Esophagus muscularis mucosa (tissue), 4 donors: Measurements from ENCODE around the gene CCDC146. TPM values are rescaled to one million over a fixed set of nuclear protein-coding genes. Genes with fewer than 3 reads are reported as not detected.
A peak's percentile ranks its signal among the peaks of the same experiment; 100 is the strongest.

Experiments
- DNase-seq: peaks from one replicate; pipeline ENCODE4 v3.0.0-alpha.2; 2017; ENCODE audit errors: extremely low spot score
- H3K27ac ChIP-seq, 4 donors: fragments of 200-600 bp; sonication (generic); replicated peaks in 1 of 4; 1 replicate in 3 of 4; 2 replicates in 1 of 4; pipeline ENCODE4 v1.5.1; 2016 to 2019; ENCODE audit warnings: mild to moderate bottlenecking in 1 of 4
- H3K27me3 ChIP-seq, 4 donors: fragments of 200-600 bp; sonication (generic); one replicate each; pipeline versions ENCODE4 v1.5.1 to v1.6.0; 2016 to 2019
- H3K36me3 ChIP-seq, 4 donors: fragments of 200-600 bp; sonication (generic); one replicate each; pipeline ENCODE4 v1.5.1; 2016 to 2019
- H3K4me1 ChIP-seq, 4 donors: fragments of 200-600 bp; sonication (generic); one replicate each; pipeline ENCODE4 v1.5.1; 2016 to 2019
- H3K4me3 ChIP-seq, 4 donors: fragments of 200-600 bp; sonication (generic); 1 replicate in 2 of 4; 2 replicates in 2 of 4; pipeline ENCODE4 v1.5.1; 2016 to 2019; ENCODE audit warnings: mild to moderate bottlenecking in 4 of 4, moderate library complexity in 1 of 4
- H3K9me3 ChIP-seq, 4 donors: fragments of 200-600 bp; sonication (generic); 1 replicate in 3 of 4; 2 replicates in 1 of 4; pipeline ENCODE4 v1.5.1; 2016 to 2019
- CTCF ChIP-seq, 3 experiments: fragments of 200-600 bp in 2 of 3; fragments of 450-650 bp in 1 of 3; sonication (generic) in 2 of 3; IDR thresholded peaks; one replicate each; pipeline ENCODE4 v1.5.1; 2017 to 2019; ENCODE audit warnings: antibody characterized with exemption in 3 of 3, mild to moderate bottlenecking in 2 of 3, moderate library complexity in 1 of 3
- EP300 ChIP-seq: sonication (generic); formaldehyde crosslinking; IDR thresholded peaks from one replicate; pipeline ENCODE4 v1.6.1; 2017; ENCODE audit warnings: antibody characterized with exemption
- POLR2A ChIP-seq: fragments of 450-650 bp; IDR thresholded peaks from one replicate; pipeline ENCODE4 v1.6.1; 2017; ENCODE audit warnings: antibody characterized with exemption, moderate library complexity, mild to moderate bottlenecking, low read depth
- POLR2AphosphoS5 ChIP-seq, 2 donors: sonication (generic); formaldehyde crosslinking; IDR thresholded peaks; one replicate each; pipeline ENCODE4 v1.6.1; 2017; ENCODE audit warnings: antibody characterized with exemption in 2 of 2
- WGBS: methylation state at CpG from one replicate; pipeline ENCODE4 v1.1.5; 2018; 5-methylcytosine and 5-hydroxymethylcytosine counted together
- intact Hi-C: fragments of 100-400 bp; cut with DNase I; formaldehyde crosslinking; loops from one replicate; pipeline ENCODE4 v1.15.1; 2023
- total RNA-seq, 4 donors: library from RNA; depleted of rRNA; stranded (reverse); fragments of >200 nt; gene quantifications; one replicate each; pipeline versions ENCODE4 v1.1.0 to v1.2.1, GENCODE V29; 2016

Gene CCDC146
- total RNA-seq, 4 donors from 2014 or later = 14.1 to 21.0 (median 16.2) TPM

DNA sequence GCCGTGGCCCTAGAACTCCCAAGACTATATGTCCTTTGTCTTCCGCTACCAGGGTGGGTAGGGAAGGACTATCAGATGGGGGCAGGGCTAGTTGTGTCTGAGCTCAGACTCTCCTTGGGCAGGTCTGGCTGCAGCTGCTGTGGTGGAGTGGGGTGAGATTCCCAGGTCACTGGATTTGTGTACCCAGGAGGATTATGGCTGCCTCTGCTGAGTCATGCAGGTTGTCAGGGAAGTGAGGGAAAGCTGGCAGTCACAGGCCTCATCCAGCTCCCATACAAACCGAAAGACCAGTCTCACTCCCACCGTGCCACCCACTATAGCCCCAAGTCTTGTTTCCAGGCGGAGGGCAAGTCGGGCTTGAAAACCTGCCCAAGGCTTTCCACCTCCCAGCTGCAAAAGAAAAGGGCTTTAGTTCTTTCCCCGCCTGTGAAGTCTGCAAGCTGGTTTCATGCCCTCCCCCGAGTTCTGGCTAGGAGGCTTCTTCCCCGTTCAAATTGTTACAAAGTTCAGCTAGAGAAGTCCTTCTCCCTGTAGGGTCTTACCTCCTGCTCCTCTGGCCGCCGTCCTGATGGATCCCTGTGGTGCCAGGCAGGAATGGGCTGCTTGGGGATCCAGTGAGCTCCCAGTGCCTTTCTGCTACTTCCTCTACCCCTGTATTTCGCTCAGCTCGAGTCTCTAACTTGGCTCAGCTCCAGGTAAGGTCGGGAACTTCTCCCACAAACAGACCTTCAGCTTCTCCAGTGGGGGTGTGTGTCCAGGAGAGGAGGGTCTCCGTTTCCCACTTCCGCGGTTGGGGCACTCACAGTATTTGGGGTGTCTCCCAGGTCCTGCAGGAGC, 184.0 kb downstream of the CCDC146 start:
- no peak overlapping the region for H3K4me3 ChIP-seq
- no peak for DNase-seq
- H3K27ac ChIP-seq = no peak overlapping the region
- intact Hi-C loops = no loop called here
- H3K9me3 ChIP-seq = no peaks in the 10 kb centered on the region
- no peaks in the 10 kb centered on the region for H3K27me3 ChIP-seq
- H3K36me3 ChIP-seq = peaks cover 0 to 6% (median 2%) of the 10 kb centered on the region in 4 donors
- H3K4me1 ChIP-seq = peaks cover 0 to 28% (median 20%) of the 10 kb centered on the region in 4 donors
- TF ChIP-seq EP300 = no peak
- no peak for TF ChIP-seq CTCF (IDR thresholded peaks at IDR 0.05)
- 78% methylated on average over 15 of the region's 17 CpGs for WGBS

DNA sequence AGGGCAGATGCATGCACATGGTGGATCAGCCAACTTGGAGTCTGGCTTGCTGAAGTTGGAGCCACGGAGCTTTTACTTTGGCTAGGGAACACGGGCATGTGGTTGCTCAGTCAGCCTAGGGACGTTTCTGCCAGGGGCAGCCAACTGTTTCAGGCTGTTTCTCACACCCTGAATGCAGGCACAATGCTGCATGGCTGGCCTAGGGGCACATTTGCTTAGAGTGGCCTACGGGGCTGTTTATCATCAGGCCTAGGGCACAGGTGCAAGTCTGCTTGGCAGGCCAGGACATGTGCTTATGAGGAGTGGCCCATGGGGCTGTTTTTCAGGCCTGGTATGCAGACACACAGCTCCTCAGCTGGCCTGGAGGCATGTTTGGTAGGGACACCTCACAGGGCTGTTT, 186.4 kb downstream of the CCDC146 start:
- peaks cover 0 to 15% (median 5%) of the 10 kb centered on the region in 4 donors for H3K36me3 ChIP-seq
- DNase-seq = no peak
- no peaks in the 10 kb centered on the region for H3K27me3 ChIP-seq
- peaks cover 15 to 48% (median 42%) of the 10 kb centered on the region in 4 donors for H3K4me1 ChIP-seq
- no peaks in the 10 kb centered on the region for H3K9me3 ChIP-seq
- no peak for TF ChIP-seq CTCF (IDR thresholded peaks at IDR 0.05)
- no peak for TF ChIP-seq EP300
- TF ChIP-seq POLR2AphosphoS5 (IDR thresholded peaks at IDR 0.05) = no peak
- no peak for TF ChIP-seq POLR2A
- peak overlapping the region in 2 of 4 donors; percentile 7 to 23 for H3K27ac ChIP-seq
- WGBS = 64% methylated on average over 4 of the region's 4 CpGs
- no peak overlapping the region for H3K4me3 ChIP-seq
- intact Hi-C loops = no loop called here

- no peaks in the 10 kb centered on the region for H3K27me3 ChIP-seq
- DNase-seq = no peak
- H3K4me3 ChIP-seq = no peak overlapping the region
- peak overlapping the region in 2 of 4 donors; percentile 7 to 23 for H3K27ac ChIP-seq
- TF ChIP-seq CTCF (IDR thresholded peaks at IDR 0.05) = no peak
- H3K4me1 ChIP-seq = peaks cover 18 to 58% (median 51%) of the 10 kb centered on the region in 4 donors
- 13% methylated on average over 1 of the region's 1 CpG for WGBS
- H3K36me3 ChIP-seq = peaks cover 0 to 24% (median 5%) of the 10 kb centered on the region in 4 donors
- no peaks in the 10 kb centered on the region for H3K9me3 ChIP-seq
- intact Hi-C loops = no loop called here
These were observed 187.4 kb downstream of the CCDC146 start for GRCh38 chr7:77309714-77310220.

DNA sequence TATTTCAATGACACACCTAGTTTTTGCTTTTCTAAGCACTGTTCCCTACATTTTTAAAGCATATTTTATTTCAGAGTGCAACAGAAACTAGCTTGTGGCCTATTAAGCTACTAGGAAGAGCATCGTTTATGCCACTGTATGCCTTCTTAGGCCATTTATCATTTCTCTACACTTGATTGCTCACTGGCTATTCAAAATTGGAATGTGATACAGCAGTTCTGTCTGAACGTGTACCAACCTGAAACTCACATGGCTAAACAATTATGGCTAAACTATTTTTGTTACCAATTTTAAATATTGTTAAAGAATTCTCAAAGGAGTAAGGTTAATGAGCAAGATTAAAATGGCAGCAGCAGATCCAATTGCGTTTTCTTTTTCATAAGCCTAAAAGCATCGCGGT, 188.6 kb downstream of the CCDC146 start:
- Histone ChIP-seq H3K9me3 (no peaks in the 10 kb centered on the region), H3K4me1 (peaks cover 18 to 69% (median 63%) of the 10 kb centered on the region in 4 donors), H3K4me3 (no peak overlapping the region), H3K36me3 (peaks cover 0 to 24% (median 5%) of the 10 kb centered on the region in 4 donors), H3K27me3 (no peaks in the 10 kb centered on the region), H3K27ac (no peak overlapping the region)
- TF ChIP-seq EP300 (no peak), POLR2AphosphoS5 (IDR thresholded peaks at IDR 0.05) (no peak), CTCF (IDR thresholded peaks at IDR 0.05) (no peak), POLR2A (no peak)
- no peak for DNase-seq
- intact Hi-C loops = no loop called here
- 83% methylated on average over 5 of the region's 5 CpGs for WGBS
